ENCODE data around the gene MTX2. TPM values are rescaled to one million over a fixed set of nuclear protein-coding genes. Genes with fewer than 3 reads are reported as not detected.

The MTX2 gene
- total and polyA plus RNA-seq, 9 of the 15 experiments (the other 6 are each of a cell fraction or from before 2014, with no cell fraction given), result 38.1 to 170 (median 88.0) TPM

GRCh38 chr2:176247859-176248258 is 21.4 kb upstream of the MTX2 start:
- no peaks in the 10 kb centered on the region for H3K9me3 ChIP-seq (replicated peaks; ENCODE audit: control insufficient read depth, insufficient read depth, low read depth, low read length)
- H3K9me1 ChIP-seq (ENCODE audit: control insufficient read depth, insufficient read depth, low read length), result no peaks in the 10 kb centered on the region
- H3K79me2 ChIP-seq (ENCODE audit: control insufficient read depth, insufficient read depth, low read length), result no peaks in the 10 kb centered on the region
- H3K4me2 ChIP-seq (ENCODE audit: insufficient read depth, low read length), result no peak overlapping the region
- no peaks in the 10 kb centered on the region for H3K36me3 ChIP-seq (ENCODE audit: control insufficient read depth, insufficient read depth, low read length)
- no peaks in the 10 kb centered on the region for H3K4me1 ChIP-seq (replicated peaks in 1 of 2; ENCODE audit: control insufficient read depth in 2 of 2, insufficient read depth in 2 of 2, low read length in 2 of 2)
- no peaks in the 10 kb centered on the region for H4K20me1 ChIP-seq (replicated peaks; ENCODE audit: control insufficient read depth, insufficient read depth, low read length)
- WGBS (ENCODE audit: insufficient coverage, low coverage, missing lambda C conversion rate), result 1% methylated on average over 4 of the region's 4 CpGs
- CTCF ChIA-PET (ENCODE audit: low intra/inter-chr PET ratio), result no interaction called here
- ATAC-seq, result no peak
- no peak for FAIRE-seq
- H3K27ac ChIP-seq (ENCODE audit: extremely low read depth, low read depth, low read length), result no peak overlapping the region
- H3K4me3 ChIP-seq, result no peak overlapping the region
- POLR2A ChIA-PET, result interaction anchor here (1.0 to 1.5 kb wide), 4 partner anchors 9 to 21 kb away, joined by 3 to 6 read pairs (median 4); partner anchors contain the start of gene MTX2
- BruUV-seq (replicated peaks), result no TSS peak
- intact Hi-C loops (cut with micrococcal nuclease), result no loop called here
- in situ Hi-C loops (cut with MboI), result no loop called here
- TF ChIP-seq CBFA2T2 (conservative IDR thresholded peaks at IDR 0.05) (peak; percentile 61), CHD1 (IDR thresholded peaks at IDR 0.05; ENCODE audit: low read length) (no peak), TOE1 (IDR thresholded peaks at IDR 0.05; ENCODE audit: borderline replicate concordance) (0 out of 2 replicates have a peak, but pooled peaks have one; percentile 41), TOE1 (CRISPR knock-in tag; IDR thresholded peaks at IDR 0.05; ENCODE audit: borderline replicate concordance, low read depth) (no peak), TFE3 (CRISPR knock-in tag; IDR thresholded peaks at IDR 0.05) (peak; percentile 95), RAD51 (IDR thresholded peaks at IDR 0.05; ENCODE audit: borderline replicate concordance, low read depth) (peak; percentile 84), USF2 (CRISPR knock-in tag; IDR thresholded peaks at IDR 0.05) (peak; percentile 35; the same call in 1 of the 2 replicates)
- TF ChIP-seq, protein P1, sequence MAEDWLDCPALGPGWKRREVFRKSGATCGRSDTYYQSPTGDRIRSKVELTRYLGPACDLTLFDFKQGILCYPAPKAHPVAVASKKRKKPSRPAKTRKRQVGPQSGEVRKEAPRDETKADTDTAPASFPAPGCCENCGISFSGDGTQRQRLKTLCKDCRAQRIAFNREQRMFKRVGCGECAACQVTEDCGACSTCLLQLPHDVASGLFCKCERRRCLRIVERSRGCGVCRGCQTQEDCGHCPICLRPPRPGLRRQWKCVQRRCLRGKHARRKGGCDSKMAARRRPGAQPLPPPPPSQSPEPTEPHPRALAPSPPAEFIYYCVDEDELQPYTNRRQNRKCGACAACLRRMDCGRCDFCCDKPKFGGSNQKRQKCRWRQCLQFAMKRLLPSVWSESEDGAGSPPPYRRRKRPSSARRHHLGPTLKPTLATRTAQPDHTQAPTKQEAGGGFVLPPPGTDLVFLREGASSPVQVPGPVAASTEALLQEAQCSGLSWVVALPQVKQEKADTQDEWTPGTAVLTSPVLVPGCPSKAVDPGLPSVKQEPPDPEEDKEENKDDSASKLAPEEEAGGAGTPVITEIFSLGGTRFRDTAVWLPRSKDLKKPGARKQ (CRISPR knock-in tag; IDR thresholded peaks at IDR 0.05), result no peak
- TF ChIP-seq, protein P2, sequence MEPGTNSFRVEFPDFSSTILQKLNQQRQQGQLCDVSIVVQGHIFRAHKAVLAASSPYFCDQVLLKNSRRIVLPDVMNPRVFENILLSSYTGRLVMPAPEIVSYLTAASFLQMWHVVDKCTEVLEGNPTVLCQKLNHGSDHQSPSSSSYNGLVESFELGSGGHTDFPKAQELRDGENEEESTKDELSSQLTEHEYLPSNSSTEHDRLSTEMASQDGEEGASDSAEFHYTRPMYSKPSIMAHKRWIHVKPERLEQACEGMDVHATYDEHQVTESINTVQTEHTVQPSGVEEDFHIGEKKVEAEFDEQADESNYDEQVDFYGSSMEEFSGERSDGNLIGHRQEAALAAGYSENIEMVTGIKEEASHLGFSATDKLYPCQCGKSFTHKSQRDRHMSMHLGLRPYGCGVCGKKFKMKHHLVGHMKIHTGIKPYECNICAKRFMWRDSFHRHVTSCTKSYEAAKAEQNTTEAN (CRISPR knock-in tag; IDR thresholded peaks at IDR 0.05), result no peak
- no peak overlapping the region for H2AFZ ChIP-seq (ENCODE audit: low read depth, low read length)
- H3K9ac ChIP-seq (ENCODE audit: insufficient read depth in 1 of 2, low read depth in 2 of 2, low read length in 2 of 2), result no peak overlapping the region
- H3K27me3 ChIP-seq (ENCODE audit: control insufficient read depth in 2 of 2, insufficient read depth in 2 of 2, low read length in 2 of 2), result peaks cover 0 to 19% of the 10 kb centered on the region in 2 experiments; a peak in 4 of 5 replicates
- no peak for DNase-seq (ENCODE audit: extremely low read depth in 1 of 4, low spot score in 3 of 4)

Data from K562 (cell line).